ENCODE measurements around the gene NFIB. TPM values are rescaled to one million over a fixed set of nuclear protein-coding genes. Genes with fewer than 3 reads are reported as not detected.

The NFIB gene
- total RNA-seq, 2 experiments from 2014 or later = 13.7 to 25.1 TPM

DNA sequence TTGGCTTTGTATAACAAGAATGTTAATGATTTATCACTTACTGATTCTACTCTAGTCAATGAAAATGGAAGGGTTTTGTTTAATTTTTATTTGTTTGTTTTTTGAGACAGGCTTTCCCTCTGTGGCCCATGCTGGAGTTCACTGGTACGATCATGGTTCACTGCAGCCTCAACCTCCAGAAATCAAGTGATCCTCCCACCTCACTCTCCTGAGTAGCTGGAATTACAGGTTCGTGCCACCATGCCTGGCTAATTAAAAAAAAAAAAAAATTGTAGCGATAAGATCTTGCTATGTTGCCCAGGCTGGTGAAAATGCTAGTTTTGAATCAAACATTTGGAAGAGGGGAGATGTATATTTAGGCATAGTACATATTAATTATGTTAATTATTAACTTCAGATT lies 209.4 kb downstream of the NFIB start:
- TF ChIP-seq EZH2phosphoT487 (IDR thresholded peaks at IDR 0.05; ENCODE audit: borderline replicate concordance, low read depth, low read length) = no peak
- TF ChIP-seq, protein P1, sequence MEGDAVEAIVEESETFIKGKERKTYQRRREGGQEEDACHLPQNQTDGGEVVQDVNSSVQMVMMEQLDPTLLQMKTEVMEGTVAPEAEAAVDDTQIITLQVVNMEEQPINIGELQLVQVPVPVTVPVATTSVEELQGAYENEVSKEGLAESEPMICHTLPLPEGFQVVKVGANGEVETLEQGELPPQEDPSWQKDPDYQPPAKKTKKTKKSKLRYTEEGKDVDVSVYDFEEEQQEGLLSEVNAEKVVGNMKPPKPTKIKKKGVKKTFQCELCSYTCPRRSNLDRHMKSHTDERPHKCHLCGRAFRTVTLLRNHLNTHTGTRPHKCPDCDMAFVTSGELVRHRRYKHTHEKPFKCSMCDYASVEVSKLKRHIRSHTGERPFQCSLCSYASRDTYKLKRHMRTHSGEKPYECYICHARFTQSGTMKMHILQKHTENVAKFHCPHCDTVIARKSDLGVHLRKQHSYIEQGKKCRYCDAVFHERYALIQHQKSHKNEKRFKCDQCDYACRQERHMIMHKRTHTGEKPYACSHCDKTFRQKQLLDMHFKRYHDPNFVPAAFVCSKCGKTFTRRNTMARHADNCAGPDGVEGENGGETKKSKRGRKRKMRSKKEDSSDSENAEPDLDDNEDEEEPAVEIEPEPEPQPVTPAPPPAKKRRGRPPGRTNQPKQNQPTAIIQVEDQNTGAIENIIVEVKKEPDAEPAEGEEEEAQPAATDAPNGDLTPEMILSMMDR (conservative IDR thresholded peaks at IDR 0.05; ENCODE audit: low read length) = no peak
- H4K20me1 ChIP-seq (ENCODE audit: insufficient read depth, low read length) = no peaks in the 10 kb centered on the region
- CTCF ChIA-PET (ENCODE audit: unreplicated experiment) = no interaction called here
- no peaks in the 10 kb centered on the region for H3K9me3 ChIP-seq (ENCODE audit: low read length)
- H3K27ac ChIP-seq (ENCODE audit: low read depth, low read length, poor library complexity, severe bottlenecking) = no peak overlapping the region
- intact Hi-C loops (cut with micrococcal nuclease; ENCODE audit: unreplicated experiment) = no loop called here
- no peak overlapping the region for H3K4me3 ChIP-seq (ENCODE audit: low read depth, low read length, poor library complexity, severe bottlenecking)
- H2AFZ ChIP-seq (ENCODE audit: low read length) = no peak overlapping the region
- no peak for DNase-seq (ENCODE audit: low spot score)
- H3K36me3 ChIP-seq (ENCODE audit: insufficient read depth, low read length) = no peaks in the 10 kb centered on the region
- POLR2A ChIA-PET = interaction anchor here (1.1 kb wide), 1 partner anchor 11 kb away, joined by 3 read pairs; no protein-coding TSS in a partner anchor
- H3K9me2 ChIP-seq (ENCODE audit: insufficient read depth, low read length) = no peaks in the 10 kb centered on the region
- BruUV-seq (replicated peaks) = no TSS peak
- H3K79me2 ChIP-seq (ENCODE audit: insufficient read depth, low read depth, low read length) = no peaks in the 10 kb centered on the region
- H3K4me1 ChIP-seq (ENCODE audit: insufficient read depth, low read length, poor library complexity, severe bottlenecking) = no peaks in the 10 kb centered on the region
- H3K4me2 ChIP-seq (ENCODE audit: low read length) = no peak overlapping the region

DNA sequence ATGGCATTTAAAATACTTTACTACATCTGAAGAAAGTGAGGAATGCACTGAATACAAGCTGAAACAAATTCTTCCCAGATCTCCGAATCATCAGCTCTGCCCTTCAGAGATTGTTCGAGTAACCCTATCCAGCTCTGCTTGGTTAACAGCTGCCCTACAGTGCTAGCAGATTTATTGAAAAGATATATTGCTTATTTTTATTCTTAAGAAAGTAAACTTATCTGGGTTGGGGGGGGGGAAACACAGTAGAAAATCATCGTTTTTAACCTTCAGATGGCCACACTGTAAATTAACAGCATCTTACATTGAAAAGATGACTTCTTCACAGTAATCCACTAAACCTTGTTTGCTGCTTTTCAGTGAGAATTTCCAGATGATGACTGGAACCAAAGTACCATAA lies 210.8 kb downstream of the NFIB start:
- no peaks in the 10 kb centered on the region for H3K9me2 ChIP-seq (ENCODE audit: insufficient read depth, low read length)
- POLR2A ChIA-PET = interaction anchor here (0.6 to 1.4 kb wide), 8 partner anchors 10 to 1343 kb away, joined by 3 to 5 read pairs (median 4); no protein-coding TSS in a partner anchor
- no peaks in the 10 kb centered on the region for H3K9me3 ChIP-seq (ENCODE audit: low read length)
- no peak overlapping the region for H3K4me3 ChIP-seq (ENCODE audit: low read depth, low read length, poor library complexity, severe bottlenecking)
- no peak overlapping the region for H2AFZ ChIP-seq (ENCODE audit: low read length)
- no peak for TF ChIP-seq EZH2phosphoT487 (IDR thresholded peaks at IDR 0.05; ENCODE audit: borderline replicate concordance, low read depth, low read length)
- TF ChIP-seq, protein P1 (conservative IDR thresholded peaks at IDR 0.05; ENCODE audit: low read length) = no peak
- H3K27ac ChIP-seq (ENCODE audit: low read depth, low read length, poor library complexity, severe bottlenecking) = no peak overlapping the region
- H3K79me2 ChIP-seq (ENCODE audit: insufficient read depth, low read depth, low read length) = no peaks in the 10 kb centered on the region
- intact Hi-C loops (cut with micrococcal nuclease; ENCODE audit: unreplicated experiment) = no loop called here
- CTCF ChIA-PET (ENCODE audit: unreplicated experiment) = no interaction called here
- no TSS peak for BruUV-seq (replicated peaks)
- no peak overlapping the region for H3K4me2 ChIP-seq (ENCODE audit: low read length)
- H3K4me1 ChIP-seq (ENCODE audit: insufficient read depth, low read length, poor library complexity, severe bottlenecking) = no peaks in the 10 kb centered on the region
- H3K36me3 ChIP-seq (ENCODE audit: insufficient read depth, low read length) = no peaks in the 10 kb centered on the region
- no peaks in the 10 kb centered on the region for H4K20me1 ChIP-seq (ENCODE audit: insufficient read depth, low read length)
- no peak for DNase-seq (ENCODE audit: low spot score)

GRCh38 chr9:14099737-14100136 lies 214.2 kb downstream of the NFIB start:
- H3K27ac ChIP-seq (ENCODE audit: low read depth, low read length, poor library complexity, severe bottlenecking) = no peak overlapping the region
- BruUV-seq (replicated peaks) = no TSS peak
- ChIA-PET CTCF (ENCODE audit: unreplicated experiment) (no interaction called here), POLR2A (interaction anchor here (2.3 kb wide), 1 partner anchor 9 kb away, joined by 6 read pairs; no protein-coding TSS in a partner anchor)
- H3K4me3 ChIP-seq (ENCODE audit: low read depth, low read length, poor library complexity, severe bottlenecking) = no peak overlapping the region
- H3K36me3 ChIP-seq (ENCODE audit: insufficient read depth, low read length) = no peaks in the 10 kb centered on the region
- no peaks in the 10 kb centered on the region for H3K9me3 ChIP-seq (ENCODE audit: low read length)
- no peaks in the 10 kb centered on the region for H4K20me1 ChIP-seq (ENCODE audit: insufficient read depth, low read length)
- TF ChIP-seq, protein P1 (conservative IDR thresholded peaks at IDR 0.05; ENCODE audit: low read length) = no peak
- TF ChIP-seq EZH2phosphoT487 (IDR thresholded peaks at IDR 0.05; ENCODE audit: borderline replicate concordance, low read depth, low read length) = no peak
- no peak overlapping the region for H3K4me2 ChIP-seq (ENCODE audit: low read length)
- no peaks in the 10 kb centered on the region for H3K9me2 ChIP-seq (ENCODE audit: insufficient read depth, low read length)
- H2AFZ ChIP-seq (ENCODE audit: low read length) = no peak overlapping the region
- DNase-seq (ENCODE audit: low spot score) = no peak
- intact Hi-C loops (cut with micrococcal nuclease; ENCODE audit: unreplicated experiment) = no loop called here
- no peaks in the 10 kb centered on the region for H3K79me2 ChIP-seq (ENCODE audit: insufficient read depth, low read depth, low read length)
- H3K4me1 ChIP-seq (ENCODE audit: insufficient read depth, low read length, poor library complexity, severe bottlenecking) = no peaks in the 10 kb centered on the region
